Liver (tissue), 9 donors: ENCODE measurements around the gene LY6G6C. TPM values are rescaled to one million over a fixed set of nuclear protein-coding genes. Genes with fewer than 3 reads are reported as not detected.
A peak's percentile ranks its signal among the peaks of the same experiment; 100 is the strongest.

Experiments used
- DNase-seq: peaks from one replicate; pipeline ENCODE4 v3.0.0-alpha.2; 2017; ENCODE audit warnings: low spot score
- H3K27ac ChIP-seq, 2 donors: one replicate each; pipeline ENCODE4 v1.7.0; 2013; ENCODE audit warnings: inconsistent platforms in 2 of 2, low read length in 2 of 2, control low read depth in 1 of 2, low read depth in 1 of 2, mild to moderate bottlenecking in 1 of 2
- H3K27me3 ChIP-seq, 4 donors: one replicate each; pipeline versions ENCODE4 v1.6.1 to v1.7.0; 2013; ENCODE audit warnings: low read length in 3 of 4, inconsistent platforms in 1 of 4, mild to moderate bottlenecking in 1 of 4, moderate library complexity in 1 of 4; ENCODE audit not compliant: control insufficient read depth in 4 of 4, insufficient read depth in 4 of 4
- H3K36me3 ChIP-seq, 4 donors: one replicate each; pipeline versions ENCODE4 v1.6.1 to v1.7.0; 2013; ENCODE audit warnings: low read length in 3 of 4, mild to moderate bottlenecking in 3 of 4, low read depth in 1 of 4, moderate library complexity in 1 of 4; ENCODE audit not compliant: control insufficient read depth in 4 of 4, insufficient read depth in 3 of 4
- H3K4me1 ChIP-seq, 4 donors: one replicate each; pipeline versions ENCODE4 v1.6.1 to v1.7.0; 2013; ENCODE audit warnings: low read length in 3 of 4, mild to moderate bottlenecking in 3 of 4, moderate library complexity in 1 of 4; ENCODE audit not compliant: control insufficient read depth in 4 of 4, insufficient read depth in 4 of 4
- H3K4me3 ChIP-seq, 3 donors: one replicate each; pipeline versions ENCODE4 v1.6.1 to v1.7.0; 2013; ENCODE audit warnings: low read length in 3 of 3, control low read depth in 1 of 3, low read depth in 1 of 3, mild to moderate bottlenecking in 1 of 3
- H3K9ac ChIP-seq, 2 donors: one replicate each; pipeline ENCODE4 v1.7.0; 2013; ENCODE audit warnings: low read length in 2 of 2, mild to moderate bottlenecking in 2 of 2, moderate library complexity in 2 of 2, control low read depth in 1 of 2, low read depth in 1 of 2
- H3K9me3 ChIP-seq, 4 donors: one replicate each; pipeline versions ENCODE4 v1.6.1 to v1.7.0; 2013; ENCODE audit warnings: low read length in 3 of 4; ENCODE audit not compliant: control insufficient read depth in 4 of 4
- ATF3 ChIP-seq: IDR thresholded peaks from 2 replicates; pipeline ENCODE4 v1.6.1; 2016; ENCODE audit warnings: antibody characterized with exemption
- CTCF ChIP-seq: fragments of 150-350 bp; IDR thresholded peaks from 2 replicates; pipeline ENCODE4 v1.5.1; 2017; ENCODE audit warnings: improper control_type of control experiment, low read depth, low read length; ENCODE audit not compliant: missing input control
- EGR1 ChIP-seq, 2 donors: IDR thresholded peaks; 2 replicates each; pipeline ENCODE4 v1.6.1; 2016 to 2018; ENCODE audit warnings: antibody characterized with exemption in 2 of 2, low read depth in 2 of 2
- FOXA1 ChIP-seq: IDR thresholded peaks from 2 replicates; pipeline ENCODE4 v1.6.1; 2016; ENCODE audit warnings: antibody characterized with exemption
- FOXA2 ChIP-seq: IDR thresholded peaks from 2 replicates; pipeline ENCODE4 v1.6.1; 2016; ENCODE audit warnings: antibody characterized with exemption
- GABPA ChIP-seq, 2 donors: IDR thresholded peaks in 1 of 2; conservative IDR thresholded peaks in 1 of 2; 2 replicates each; pipeline ENCODE4 v1.6.1; 2016; ENCODE audit warnings: antibody characterized with exemption in 2 of 2, mild to moderate bottlenecking in 1 of 2, moderate library complexity in 1 of 2
- HNF4A ChIP-seq, 2 donors: conservative IDR thresholded peaks; 2 replicates each; pipeline ENCODE4 v1.6.1; 2016; ENCODE audit warnings: antibody characterized with exemption in 2 of 2, mild to moderate bottlenecking in 2 of 2
- HNF4G ChIP-seq: IDR thresholded peaks from 2 replicates; pipeline ENCODE4 v1.6.1; 2016; ENCODE audit warnings: antibody characterized with exemption
- JUND ChIP-seq, 2 donors: IDR thresholded peaks; 2 replicates each; pipeline ENCODE4 v1.6.1; 2016; ENCODE audit warnings: antibody characterized with exemption in 2 of 2
- MAX ChIP-seq: IDR thresholded peaks from 2 replicates; pipeline ENCODE4 v1.6.1; 2016; ENCODE audit warnings: antibody characterized with exemption
- NR2F2 ChIP-seq: IDR thresholded peaks from 2 replicates; pipeline ENCODE4 v1.6.1; 2016; ENCODE audit warnings: antibody characterized with exemption
- RAD21 ChIP-seq, 2 donors: IDR thresholded peaks; 2 replicates each; pipeline ENCODE4 v1.6.1; 2016; ENCODE audit warnings: antibody characterized with exemption in 2 of 2, mild to moderate bottlenecking in 2 of 2
- REST ChIP-seq: IDR thresholded peaks from 2 replicates; pipeline ENCODE4 v1.6.1; 2016; ENCODE audit warnings: antibody characterized with exemption, mild to moderate bottlenecking
- RXRA ChIP-seq, 2 donors: IDR thresholded peaks; 2 replicates each; pipeline ENCODE4 v1.6.1; 2017 to 2018; ENCODE audit warnings: antibody characterized with exemption in 2 of 2, mild to moderate bottlenecking in 1 of 2
- SP1 ChIP-seq: IDR thresholded peaks from 2 replicates; pipeline ENCODE4 v1.6.1; 2018; ENCODE audit warnings: antibody characterized with exemption, mild to moderate bottlenecking
- TAF1 ChIP-seq: conservative IDR thresholded peaks from 2 replicates; pipeline ENCODE4 v1.6.1; 2016; ENCODE audit warnings: antibody characterized with exemption, mild to moderate bottlenecking
- YY1 ChIP-seq: IDR thresholded peaks from 2 replicates; pipeline ENCODE4 v1.6.1; 2016; ENCODE audit warnings: antibody characterized with exemption, mild to moderate bottlenecking
- ZBTB33 ChIP-seq: IDR thresholded peaks from 2 replicates; pipeline ENCODE4 v1.6.1; 2016; ENCODE audit warnings: antibody characterized with exemption
- WGBS: extraction: QIAGEN DNeasy Blood & Tissue Kit; methylation state at CpG from one replicate; pipeline ENCODE4 v1.1.7; 2013; 5-methylcytosine and 5-hydroxymethylcytosine counted together
- polyA plus RNA-seq, 2 donors: library from polyadenylated mRNA; stranded (reverse) in 1 of 2; unstranded in 1 of 2; fragments of 200-250 nt in 1 of 2; fragments of >200 nt in 1 of 2; fragmentation: Nextera tagmentation in 1 of 2; extraction: Ambion mirVana in 1 of 2; gene quantifications; one replicate each; pipeline versions ENCODE4 v1.2.1 to v1.2.3, GENCODE V29; 2013 to 2015
- total RNA-seq, 2 donors: library from RNA; depleted of rRNA; stranded (reverse); fragments of >200 nt; gene quantifications; one replicate each; pipeline ENCODE4 v1.2.3, GENCODE V29; 2014
- donor health status: healthy.
- donor health status: healthy.
- donor health status: healthy.
- donor health status: healthy.
- donor health status: healthy.

The LY6G6C gene
- total and polyA plus RNA-seq, 4 donors = not detected

- TF ChIP-seq ATF3 (peak; percentile 59), FOXA1 (peak; percentile 73), CTCF (peak; percentile 9), EGR1 (IDR thresholded peaks at IDR 0.05; ENCODE audit: low read depth in 2 of 2) (peak; percentile 55 to 60), JUND (IDR thresholded peaks at IDR 0.05) (peak in 1 of 2 donors; percentile 87), YY1 (peak; percentile 92)
These were observed 18.5 kb downstream of the LY6G6C start, which contains the start of gene ABHD16A (continued) for GRCh38 chr6:31702819-31703716.

- no peaks in the 10 kb centered on the region for H3K9me3 ChIP-seq
- WGBS = under 1% methylated on average over 10 of the region's 10 CpGs
- peak overlapping the region; percentile 94 for H3K27ac ChIP-seq
- peak overlapping the region; percentile 85 to 98 for H3K9ac ChIP-seq
- peaks cover 0 to 7% (median 4%) of the 10 kb centered on the region in 4 donors for H3K36me3 ChIP-seq
- H3K4me1 ChIP-seq = peaks cover 0 to 17% (median 14%) of the 10 kb centered on the region in 4 donors
- H3K27me3 ChIP-seq = no peaks in the 10 kb centered on the region
- no peak for DNase-seq
- TF ChIP-seq CTCF (no peak), HNF4G (no peak), MAX (no peak), YY1 (no peak), HNF4A (conservative IDR thresholded peaks at IDR 0.05) (no peak), TAF1 (no peak), FOXA1 (no peak), ZBTB33 (no peak), SP1 (no peak), JUND (IDR thresholded peaks at IDR 0.05) (no peak), EGR1 (IDR thresholded peaks at IDR 0.05; ENCODE audit: low read depth in 2 of 2) (no peak), ATF3 (no peak), FOXA2 (no peak), RAD21 (IDR thresholded peaks at IDR 0.05) (no peak), RXRA (IDR thresholded peaks at IDR 0.05) (no peak), REST (no peak), NR2F2 (no peak), GABPA (IDR thresholded peaks at IDR 0.05 in 1 of 2, conservative IDR thresholded peaks at IDR 0.05 in 1 of 2) (no peak)
- peak overlapping the region; percentile 72 to 96 (median 73) for H3K4me3 ChIP-seq
These were observed 19.1 kb downstream of the LY6G6C start for GRCh38 chr6:31702405-31702818.
